Measurements from ENCODE around the gene ZBTB16.

Gene ZBTB16

GRCh38 chr11:114264381-114264780 is 204.9 kb downstream of the ZBTB16 start:
- ChIA-PET CTCF (interaction anchor here (1.6 to 6.7 kb wide), 3 partner anchors 236 to 277 kb away, joined by 3 to 51 read pairs (median 5); no protein-coding TSS in a partner anchor), POLR2A (no interaction called here)
- no peak for DNase-seq (ENCODE audit: extremely low spot score)
- no peak for TF ChIP-seq HDGF (IDR thresholded peaks at IDR 0.05; ENCODE audit: borderline replicate concordance)
- no peak for TF ChIP-seq CTBP1 (IDR thresholded peaks at IDR 0.05; ENCODE audit: borderline replicate concordance)
- TF ChIP-seq FOXM1 (IDR thresholded peaks at IDR 0.05; ENCODE audit: borderline replicate concordance): no peak
- no peak for TF ChIP-seq PKNOX1 (IDR thresholded peaks at IDR 0.05)
- no peak for TF ChIP-seq ARNT (IDR thresholded peaks at IDR 0.05)
- no peak for TF ChIP-seq ZNF384 (IDR thresholded peaks at IDR 0.05)
- no peak for TF ChIP-seq SP1 (IDR thresholded peaks at IDR 0.05)
- TF ChIP-seq L3MBTL2 (conservative IDR thresholded peaks at IDR 0.05): no peak
- no peak for TF ChIP-seq SUZ12 (IDR thresholded peaks at IDR 0.05)
- no peak for TF ChIP-seq FOXK2 (IDR thresholded peaks at IDR 0.05)
- no peak for TF ChIP-seq NFRKB (IDR thresholded peaks at IDR 0.05)
- TF ChIP-seq FOXA1 (IDR thresholded peaks at IDR 0.05): no peak
- no peak for TF ChIP-seq ELF4 (IDR thresholded peaks at IDR 0.05)

- TF ChIP-seq PKNOX1 (IDR thresholded peaks at IDR 0.05) (no peak), FOXA1 (IDR thresholded peaks at IDR 0.05) (no peak), FOXM1 (IDR thresholded peaks at IDR 0.05; ENCODE audit: borderline replicate concordance) (no peak), HDGF (IDR thresholded peaks at IDR 0.05; ENCODE audit: borderline replicate concordance) (no peak), LEF1 (IDR thresholded peaks at IDR 0.05; ENCODE audit: borderline replicate concordance) (no peak), TARDBP (IDR thresholded peaks at IDR 0.05) (no peak), CTBP1 (IDR thresholded peaks at IDR 0.05; ENCODE audit: borderline replicate concordance) (no peak), SP1 (IDR thresholded peaks at IDR 0.05) (no peak), NFRKB (IDR thresholded peaks at IDR 0.05) (no peak), BHLHE40 (IDR thresholded peaks at IDR 0.05; ENCODE audit: borderline replicate concordance) (no peak), ELF4 (IDR thresholded peaks at IDR 0.05) (no peak), L3MBTL2 (conservative IDR thresholded peaks at IDR 0.05) (no peak)
- no peak for DNase-seq (ENCODE audit: extremely low spot score)
- ChIA-PET POLR2A (no interaction called here), CTCF (interaction anchor here (0.6 to 6.7 kb wide), 3 partner anchors 75 to 271 kb away, joined by 3 to 51 read pairs (median 4); no protein-coding TSS in a partner anchor)
Observed at GRCh38 chr11:114265122-114265878, 205.8 kb downstream of the ZBTB16 start.

GRCh38 chr11:114269498-114269897 is 210.0 kb downstream of the ZBTB16 start:
- POLR2A ChIA-PET: no interaction called here
- TF ChIP-seq SUZ12 (IDR thresholded peaks at IDR 0.05): no peak
- no peak for TF ChIP-seq NFRKB (IDR thresholded peaks at IDR 0.05)
- TF ChIP-seq ZNF384 (IDR thresholded peaks at IDR 0.05): no peak
- no peak for TF ChIP-seq LEF1 (IDR thresholded peaks at IDR 0.05; ENCODE audit: borderline replicate concordance)
- no peak for TF ChIP-seq ARNT (IDR thresholded peaks at IDR 0.05)
- no peak for TF ChIP-seq PKNOX1 (IDR thresholded peaks at IDR 0.05)
- no peak for TF ChIP-seq FOXA1 (IDR thresholded peaks at IDR 0.05)
- TF ChIP-seq HDGF (IDR thresholded peaks at IDR 0.05; ENCODE audit: borderline replicate concordance): no peak
- TF ChIP-seq SP1 (IDR thresholded peaks at IDR 0.05): no peak
- TF ChIP-seq TARDBP (IDR thresholded peaks at IDR 0.05): no peak
- TF ChIP-seq CTBP1 (IDR thresholded peaks at IDR 0.05; ENCODE audit: borderline replicate concordance): no peak
- TF ChIP-seq FOXM1 (IDR thresholded peaks at IDR 0.05; ENCODE audit: borderline replicate concordance): no peak
- TF ChIP-seq L3MBTL2 (conservative IDR thresholded peaks at IDR 0.05): no peak
- DNase-seq (ENCODE audit: extremely low spot score): no peak
- CTCF ChIA-PET: no interaction called here

- TF ChIP-seq FOXK2 (IDR thresholded peaks at IDR 0.05) (no peak), BHLHE40 (IDR thresholded peaks at IDR 0.05; ENCODE audit: borderline replicate concordance) (no peak), TARDBP (IDR thresholded peaks at IDR 0.05) (no peak), FOXA1 (IDR thresholded peaks at IDR 0.05) (no peak), SUZ12 (IDR thresholded peaks at IDR 0.05) (no peak), ZNF384 (IDR thresholded peaks at IDR 0.05) (no peak), FOXM1 (IDR thresholded peaks at IDR 0.05; ENCODE audit: borderline replicate concordance) (no peak), CTBP1 (IDR thresholded peaks at IDR 0.05; ENCODE audit: borderline replicate concordance) (no peak), SP1 (IDR thresholded peaks at IDR 0.05) (no peak), ELF4 (IDR thresholded peaks at IDR 0.05) (no peak), NFRKB (IDR thresholded peaks at IDR 0.05) (no peak), L3MBTL2 (conservative IDR thresholded peaks at IDR 0.05) (no peak), HDGF (IDR thresholded peaks at IDR 0.05; ENCODE audit: borderline replicate concordance) (no peak), ARNT (IDR thresholded peaks at IDR 0.05) (no peak), LEF1 (IDR thresholded peaks at IDR 0.05; ENCODE audit: borderline replicate concordance) (no peak), PKNOX1 (IDR thresholded peaks at IDR 0.05) (no peak)
- CTCF ChIA-PET: interaction anchor here (1.2 kb wide), 1 partner anchor 10 kb away, joined by 3 read pairs; no protein-coding TSS in a partner anchor
- no peak for DNase-seq (ENCODE audit: extremely low spot score)
- POLR2A ChIA-PET: no interaction called here
Observed at GRCh38 chr11:114270531-114271270, 211.2 kb downstream of the ZBTB16 start.

Measured in HEK293T (cell line).